Astrocyte (in vitro differentiated cells and primary cell): ENCODE data around the gene H2BK1. TPM values are rescaled to one million over a fixed set of nuclear protein-coding genes. Genes with fewer than 3 reads are reported as not detected.

ENCODE experiments used
- DNase-seq: peaks from one replicate; pipeline ENCODE4 v3.0.0-alpha.2; 2010; ENCODE audit warnings: low read depth
- FAIRE-seq: peaks from 2 replicates; lab custom pipeline; 2011; peaks lifted over from hg19 to GRCh38; lab: Jason Lieb, UNC
- H2AFZ ChIP-seq: 2 replicates; pipeline ENCODE4 v1.6.0; 2012; ENCODE audit warnings: low read depth, low read length, inconsistent platforms
- H3K27ac ChIP-seq: 2 replicates; pipeline ENCODE4 v1.5.1; 2011; ENCODE audit warnings: low read depth, low read length, inconsistent platforms
- H3K27me3 ChIP-seq: 2 replicates; pipeline ENCODE4 v1.6.0; 2011; ENCODE audit warnings: low read length, inconsistent platforms; ENCODE audit not compliant: insufficient read depth
- H3K36me3 ChIP-seq: 2 replicates; pipeline ENCODE4 v1.5.1; 2011; ENCODE audit warnings: low read length, inconsistent platforms; ENCODE audit not compliant: insufficient read depth
- H3K4me1 ChIP-seq: 2 replicates; pipeline ENCODE4 v1.5.1; 2011; ENCODE audit warnings: low read length, inconsistent platforms; ENCODE audit not compliant: insufficient read depth
- H3K4me2 ChIP-seq: 2 replicates; pipeline ENCODE4 v1.6.0; 2012; ENCODE audit warnings: low read length, inconsistent platforms
- H3K4me3 ChIP-seq: 2 replicates; pipeline ENCODE4 v1.5.1; 2011; ENCODE audit warnings: low read depth, mild to moderate bottlenecking, low read length, inconsistent platforms; ENCODE audit not compliant: insufficient read depth
- H3K79me2 ChIP-seq: 2 replicates; pipeline ENCODE4 v1.6.0; 2012; ENCODE audit warnings: mild to moderate bottlenecking, low read length, inconsistent platforms; ENCODE audit not compliant: insufficient read depth
- H3K9ac ChIP-seq: 2 replicates; pipeline ENCODE4 v1.6.0; 2012; ENCODE audit warnings: mild to moderate bottlenecking, low read length, inconsistent platforms
- H3K9me3 ChIP-seq: 2 replicates; pipeline ENCODE4 v1.5.1; 2012; ENCODE audit warnings: low read depth, mild to moderate bottlenecking, low read length, inconsistent platforms; ENCODE audit not compliant: insufficient read depth
- H4K20me1 ChIP-seq: 2 replicates; pipeline ENCODE4 v1.6.0; 2012; ENCODE audit warnings: low read length, inconsistent platforms; ENCODE audit not compliant: insufficient read depth
- H3K27ac Mint-ChIP-seq: one replicate; pipeline ENCODE4 v1.8.0; 2021; ENCODE audit warnings: mild to moderate bottlenecking, mixed read lengths; ENCODE audit not compliant: unreplicated experiment
- H3K27me3 Mint-ChIP-seq: one replicate; pipeline ENCODE4 v1.8.0; 2021; ENCODE audit warnings: low read depth, mixed read lengths; ENCODE audit not compliant: unreplicated experiment
- H3K36me3 Mint-ChIP-seq: one replicate; pipeline ENCODE4 v1.8.0; 2021; ENCODE audit warnings: low read depth, mixed read lengths; ENCODE audit not compliant: unreplicated experiment
- H3K4me1 Mint-ChIP-seq: one replicate; pipeline ENCODE4 v1.8.0; 2021; ENCODE audit warnings: low read depth, mixed read lengths; ENCODE audit not compliant: unreplicated experiment
- H3K4me3 Mint-ChIP-seq: one replicate; pipeline ENCODE4 v1.8.0; 2021; ENCODE audit warnings: mild to moderate bottlenecking, moderate library complexity, mixed read lengths; ENCODE audit not compliant: unreplicated experiment
- H3K9me3 Mint-ChIP-seq: one replicate; pipeline ENCODE4 v1.8.0; 2021; ENCODE audit warnings: mild to moderate bottlenecking, mixed read lengths; ENCODE audit not compliant: unreplicated experiment
- CTCF ChIP-seq: IDR thresholded peaks from 2 replicates; pipeline ENCODE4 v1.5.1; 2011; ENCODE audit warnings: low read depth, mild to moderate bottlenecking, inconsistent platforms, low read length, moderate library complexity; ENCODE audit not compliant: insufficient read depth
- EZH2 ChIP-seq: IDR thresholded peaks from 2 replicates; pipeline ENCODE4 v1.6.1; 2012; ENCODE audit warnings: mild to moderate bottlenecking, low read length, inconsistent platforms; ENCODE audit not compliant: insufficient read depth
- total RNA-seq: library from RNA; stranded (reverse); gene quantifications from 2 replicates; pipeline ENCODE4 v1.2.1, GENCODE V29; 2021

H2BK1 gene
- total RNA-seq, 1 donor from 2014 or later: not detected

GRCh38 chr7:151187409-151188251 lies 22.7 kb downstream of the H2BK1 start:
- Histone ChIP-seq H3K27ac (no peak overlapping the region), H3K36me3 (no peaks in the 10 kb centered on the region), H3K9me3 (no peaks in the 10 kb centered on the region), H2AFZ (no peak overlapping the region), H3K4me3 (no peak overlapping the region), H3K9ac (no peak overlapping the region), H4K20me1 (no peaks in the 10 kb centered on the region), H3K4me1 (no peaks in the 10 kb centered on the region), H3K4me2 (no peak overlapping the region), H3K27me3 (peaks cover 18% of the 10 kb centered on the region), H3K79me2 (no peaks in the 10 kb centered on the region)
- no peaks in the 10 kb centered on the region for H3K4me1 Mint-ChIP-seq
- H3K4me3 Mint-ChIP-seq: no peak overlapping the region
- no peak overlapping the region for H3K27ac Mint-ChIP-seq
- H3K36me3 Mint-ChIP-seq: peaks cover 2% of the 10 kb centered on the region
- TF ChIP-seq EZH2 (no peak), CTCF (no peak)
- FAIRE-seq: no peak
- peaks cover 6% of the 10 kb centered on the region for H3K9me3 Mint-ChIP-seq
- peaks cover 47% of the 10 kb centered on the region for H3K27me3 Mint-ChIP-seq
- DNase-seq: no peak

GRCh38 chr7:151186640-151187408 lies 23.5 kb downstream of the H2BK1 start, which contains the start of gene ASB10:
ASB10 (minus strand) TSS chr7:151187250; CDS start chr7:151187130, 120 bp downstream.
- peaks cover 21% of the 10 kb centered on the region for H3K27me3 ChIP-seq
- no peak within 1 kb of the TSS for H3K4me2 ChIP-seq
- FAIRE-seq (no peak), DNase-seq (no peak)
- H4K20me1 ChIP-seq: no peaks in the 10 kb centered on the region
- no peak within 1 kb of the TSS for H2AFZ ChIP-seq
- no peaks in the 10 kb centered on the region for H3K4me1 ChIP-seq
- Mint-ChIP-seq H3K27me3 (peaks cover 53% of the 10 kb centered on the region), H3K27ac (no peak within 1 kb of the TSS), H3K9me3 (peaks cover 9% of the 10 kb centered on the region), H3K36me3 (peaks cover 2% of the 10 kb centered on the region), H3K4me3 (no peak within 1 kb of the TSS), H3K4me1 (no peaks in the 10 kb centered on the region)
- no peak within 1 kb of the TSS for H3K4me3 ChIP-seq
- no peak for TF ChIP-seq CTCF
- no peak within 1 kb of the TSS for H3K27ac ChIP-seq
- no peaks in the 10 kb centered on the region for H3K79me2 ChIP-seq
- no peaks in the 10 kb centered on the region for H3K36me3 ChIP-seq
- no peak within 1 kb of the TSS for H3K9ac ChIP-seq
- H3K9me3 ChIP-seq: no peaks in the 10 kb centered on the region
